Breast epithelium (tissue), 3 donors: ENCODE results near the gene ELAVL4.

Experiments used
- CTCF ChIP-seq, 3 donors: fragments of 450-650 bp; IDR thresholded peaks; one replicate each; pipeline ENCODE4 v1.5.1; 2016 to 2017; ENCODE audit warnings: antibody characterized with exemption in 3 of 3, mild to moderate bottlenecking in 3 of 3, moderate library complexity in 3 of 3
- POLR2A ChIP-seq: fragments of 450-650 bp; IDR thresholded peaks from one replicate; pipeline ENCODE4 v1.6.1; 2016; ENCODE audit warnings: antibody characterized with exemption, mild to moderate bottlenecking, moderate library complexity
- POLR2AphosphoS5 ChIP-seq, 3 donors: sonication (generic); formaldehyde crosslinking; IDR thresholded peaks; one replicate each; pipeline ENCODE4 v1.6.1; 2017; ENCODE audit warnings: antibody characterized with exemption in 3 of 3

GRCh38 chr1:50110656-50111055 is 1.9 kb downstream of the ELAVL4 start:
- no peak for TF ChIP-seq CTCF (IDR thresholded peaks at IDR 0.05)
- no peak for TF ChIP-seq POLR2A
- TF ChIP-seq POLR2AphosphoS5 (IDR thresholded peaks at IDR 0.05): no peak
